GM18498 (cell line): Measurements from ENCODE around the gene SYNPO.

Experiments used
- ATAC-seq: cut with Tn5 transposase; IDR thresholded peaks from one replicate; pipeline ENCODE4 v1.9.1; 2021; ENCODE audit warnings: mild to moderate bottlenecking, moderate library complexity; ENCODE audit not compliant: unreplicated experiment

The SYNPO gene

GRCh38 chr5:150624334-150625163, 15.9 kb upstream of the SYNPO start:
- peak; percentile 40 for ATAC-seq

DNA sequence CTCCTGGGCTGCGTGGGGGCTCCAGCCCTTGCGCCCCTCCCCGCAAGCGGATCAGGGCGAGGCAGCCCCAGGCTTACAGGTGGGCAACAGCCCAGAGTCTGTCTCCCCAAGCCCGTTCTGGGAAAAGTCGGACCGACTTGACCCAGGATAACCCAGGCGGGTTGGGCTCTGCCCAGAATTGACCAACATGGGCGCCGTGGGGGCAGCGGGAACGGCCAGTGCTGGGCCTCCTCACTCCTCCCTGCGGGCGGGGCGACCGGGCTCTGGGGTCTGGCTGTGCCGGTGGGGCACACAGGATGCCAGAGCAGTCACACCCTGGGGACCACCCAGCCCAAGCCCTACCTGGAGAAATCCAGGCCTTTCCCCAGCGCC, 15.3 kb upstream of the SYNPO start:
- no peak for ATAC-seq

GRCh38 chr5:150625831-150626746, 14.4 kb upstream of the SYNPO start:
- peak; percentile 49 for ATAC-seq

DNA sequence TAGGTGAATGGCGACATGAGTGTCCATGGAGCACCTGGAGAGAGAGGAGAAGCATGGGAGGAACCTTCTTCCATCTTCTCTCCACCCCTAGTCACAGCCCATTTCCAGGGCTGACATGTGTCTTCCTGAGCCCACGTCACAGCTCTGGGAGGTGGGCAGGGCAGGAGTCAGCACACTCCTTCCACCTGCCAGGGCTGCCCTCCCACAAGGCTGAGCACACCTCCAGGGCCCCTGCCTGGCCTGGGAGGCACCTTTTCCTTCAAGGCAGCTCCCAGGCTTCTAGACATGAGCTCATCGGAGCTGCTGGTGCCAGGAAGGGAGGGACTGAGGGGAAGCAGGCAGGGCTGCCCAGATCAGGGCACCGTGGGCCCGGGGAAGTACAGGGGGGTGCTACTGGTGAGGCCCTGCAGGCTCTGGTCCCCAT, 13.6 kb upstream of the SYNPO start:
- ATAC-seq = no peak

DNA sequence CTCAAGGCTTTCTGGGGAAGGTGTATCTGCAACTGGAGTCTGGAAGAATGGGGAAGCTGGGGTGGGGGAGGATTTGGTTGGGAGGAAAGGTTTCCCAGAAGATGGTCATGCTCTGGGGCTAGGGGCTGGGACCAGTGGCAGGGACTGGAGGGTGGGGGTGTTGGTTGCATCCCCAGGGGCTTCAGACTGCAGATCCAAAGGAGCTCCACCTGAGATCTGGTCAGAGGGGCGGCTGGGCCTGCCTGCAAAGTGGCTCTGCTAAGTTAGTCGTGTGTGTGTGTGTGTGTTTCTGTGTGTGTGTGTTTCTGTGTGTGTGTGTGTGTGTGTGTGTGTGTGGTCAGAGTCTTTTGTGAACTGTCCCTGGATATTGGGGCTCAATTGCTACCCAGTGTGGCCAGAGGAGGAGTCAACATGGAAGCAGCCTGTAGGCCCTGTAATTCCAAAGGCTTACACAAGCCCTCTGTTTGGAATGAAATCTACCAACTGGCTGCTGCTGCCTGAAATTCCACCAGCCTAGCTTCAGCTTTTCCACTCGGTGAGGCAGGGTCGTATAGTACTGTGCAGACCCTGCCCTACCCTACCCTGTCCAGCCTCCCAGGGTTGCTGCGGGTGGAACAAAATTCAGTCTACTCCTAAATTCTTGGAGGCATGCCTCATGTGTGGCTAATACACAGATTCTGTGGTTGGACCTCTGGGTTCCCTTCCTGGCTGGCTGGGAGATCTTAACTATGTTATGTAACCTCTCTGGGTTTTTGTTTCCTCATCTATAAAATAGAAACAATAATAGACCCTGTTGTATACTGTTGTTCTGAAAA, 12.5 kb upstream of the SYNPO start:
- ATAC-seq = no peak

- no peak for ATAC-seq
These were observed 11.4 kb upstream of the SYNPO start for GRCh38 chr5:150628936-150629485.

- ATAC-seq = no peak
These were observed 10.4 kb upstream of the SYNPO start for GRCh38 chr5:150630016-150630415.

DNA sequence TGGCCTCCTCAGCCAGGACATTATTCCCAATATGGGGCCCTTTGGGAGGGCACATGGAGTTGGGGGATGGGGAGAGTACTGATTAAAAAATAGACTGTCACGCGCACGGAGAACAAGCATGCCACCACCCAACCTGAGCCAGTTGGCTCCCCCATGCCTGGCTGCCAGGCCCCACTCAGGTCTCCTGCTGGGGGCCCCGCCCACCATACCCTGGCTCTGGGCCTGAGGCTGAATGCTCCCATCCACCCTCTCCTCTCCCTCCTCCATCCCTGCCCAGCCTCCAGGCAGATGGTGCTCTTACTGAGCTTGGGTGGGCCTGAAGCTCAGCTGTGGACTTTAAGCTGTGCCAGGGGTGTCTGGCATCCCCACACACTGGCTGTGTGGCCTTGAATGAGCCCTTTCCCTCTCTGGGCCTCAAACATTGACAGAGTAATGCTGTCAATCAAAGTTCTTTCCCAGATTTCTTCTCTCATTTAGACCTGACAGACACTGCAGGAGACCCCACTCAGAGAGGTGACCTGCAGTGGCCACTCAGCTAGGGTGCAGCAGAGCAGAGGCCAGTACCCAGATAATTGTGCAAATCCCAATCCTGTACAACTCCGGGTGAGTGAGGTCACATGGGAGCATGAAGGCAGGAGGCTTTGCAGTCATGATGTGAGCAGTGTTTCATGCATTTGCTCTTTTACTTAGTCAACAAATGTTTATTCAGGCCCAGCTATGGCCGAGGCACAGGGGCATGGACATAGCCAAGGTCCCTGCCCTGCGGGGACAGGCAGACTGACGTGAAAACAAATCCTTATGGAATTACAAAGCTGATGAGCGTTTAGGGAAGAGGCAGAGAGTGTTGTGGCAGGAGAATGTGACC, 9.8 kb upstream of the SYNPO start:
- ATAC-seq = no peak

DNA sequence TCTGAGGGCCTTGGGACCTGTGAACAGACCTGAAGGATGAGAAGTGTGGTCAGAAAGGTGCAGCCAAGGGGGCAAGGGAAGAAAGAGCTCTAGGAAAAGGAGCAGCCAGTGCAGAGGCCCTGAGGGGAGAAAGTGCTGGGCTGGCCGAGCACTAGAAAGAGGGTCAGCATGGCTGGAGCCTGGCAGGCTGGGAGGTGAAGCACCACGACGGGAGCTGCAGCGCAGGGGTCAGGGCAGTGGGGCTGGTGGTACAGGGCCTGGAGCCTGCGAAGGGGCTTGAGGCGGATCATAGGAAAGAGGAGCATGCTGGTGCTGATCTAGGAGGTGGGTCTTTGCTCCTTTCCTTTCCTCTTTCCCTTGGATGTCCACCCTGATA, 9.1 kb upstream of the SYNPO start:
- no peak for ATAC-seq

DNA sequence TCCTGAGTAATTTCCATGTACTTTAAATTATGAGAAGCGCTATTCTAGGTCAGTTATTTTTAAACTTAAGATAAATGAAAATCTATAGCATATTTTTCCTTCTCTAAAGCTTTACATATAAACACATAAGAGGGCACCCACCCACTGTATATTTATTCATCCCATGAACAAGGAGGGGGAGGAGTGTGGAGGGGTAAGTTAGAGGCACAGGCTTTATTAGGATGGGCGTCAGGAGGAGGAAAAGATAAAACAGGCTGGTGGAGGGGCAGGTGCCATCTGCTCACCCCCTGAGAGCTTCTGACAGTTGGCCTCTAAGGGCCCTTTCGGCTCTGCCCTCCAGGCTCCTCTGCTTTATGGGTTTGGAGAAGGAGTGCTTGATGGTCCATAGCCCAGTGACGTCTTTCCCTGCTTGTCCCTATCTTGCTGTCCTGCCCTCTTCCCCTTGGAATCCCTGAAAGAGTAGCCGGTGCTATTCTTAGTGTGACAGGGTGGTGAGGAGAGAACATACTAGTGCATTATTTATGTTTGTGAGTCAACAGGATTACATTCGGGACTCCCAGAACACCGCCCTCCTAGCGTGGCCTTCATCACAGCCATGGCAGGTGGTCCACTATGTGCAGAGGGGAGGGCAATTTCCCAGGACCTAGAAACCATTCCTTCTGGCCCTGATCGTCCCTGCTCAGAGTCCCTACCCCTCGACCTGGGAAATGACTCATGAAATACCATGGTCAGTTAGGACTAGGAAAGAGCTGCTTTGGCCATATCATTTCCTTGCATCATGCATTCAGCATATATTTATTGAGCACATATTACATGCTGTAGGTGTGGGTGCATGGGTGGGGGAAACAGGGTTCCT, 7.9 kb upstream of the SYNPO start:
- ATAC-seq = no peak

GRCh38 chr5:150633429-150633828, 7.0 kb upstream of the SYNPO start:
- no peak for ATAC-seq

DNA sequence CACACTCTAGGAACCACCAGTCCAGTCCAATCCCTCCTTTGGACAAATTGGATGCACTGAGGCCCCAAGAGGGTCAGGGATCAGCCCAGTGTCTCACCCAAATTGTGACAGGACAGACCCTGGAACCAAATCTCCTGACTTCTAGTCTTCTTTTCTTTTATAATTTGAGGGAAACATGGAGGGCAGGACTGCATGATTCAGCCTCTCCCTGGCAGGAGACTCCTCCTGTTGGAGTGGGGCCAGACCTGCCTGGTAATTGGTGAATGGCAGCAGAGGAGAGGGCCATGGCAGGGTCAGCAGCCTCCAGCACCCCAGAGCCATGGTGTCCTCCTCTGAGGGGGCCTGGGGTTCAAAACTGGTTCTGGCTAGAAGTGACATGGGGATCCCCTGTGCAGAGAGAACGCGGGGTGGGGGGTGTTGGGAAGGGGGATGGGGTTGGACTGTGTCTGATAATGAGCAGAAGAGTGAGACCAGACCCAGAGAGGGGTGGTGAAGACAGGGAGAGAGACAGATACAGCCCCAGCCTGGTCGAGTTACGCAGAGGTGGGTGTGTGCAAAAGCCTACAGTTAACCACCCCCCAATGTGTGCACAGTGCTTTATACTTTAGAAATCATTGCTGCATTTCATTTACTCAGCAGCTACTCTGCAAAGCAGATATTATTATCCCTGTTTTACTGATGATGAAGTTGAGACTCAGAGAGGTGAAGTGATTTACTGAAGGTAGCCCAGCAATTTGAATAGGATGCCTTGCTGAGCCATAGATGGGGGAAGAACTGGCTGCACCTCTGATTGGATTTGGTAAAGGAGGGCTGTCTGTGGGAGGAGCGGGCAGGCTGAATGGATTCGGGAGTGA, 3.8 kb upstream of the SYNPO start:
- ATAC-seq = no peak

- no peak for ATAC-seq
These were observed 3.0 kb upstream of the SYNPO start for GRCh38 chr5:150637245-150638052.

DNA sequence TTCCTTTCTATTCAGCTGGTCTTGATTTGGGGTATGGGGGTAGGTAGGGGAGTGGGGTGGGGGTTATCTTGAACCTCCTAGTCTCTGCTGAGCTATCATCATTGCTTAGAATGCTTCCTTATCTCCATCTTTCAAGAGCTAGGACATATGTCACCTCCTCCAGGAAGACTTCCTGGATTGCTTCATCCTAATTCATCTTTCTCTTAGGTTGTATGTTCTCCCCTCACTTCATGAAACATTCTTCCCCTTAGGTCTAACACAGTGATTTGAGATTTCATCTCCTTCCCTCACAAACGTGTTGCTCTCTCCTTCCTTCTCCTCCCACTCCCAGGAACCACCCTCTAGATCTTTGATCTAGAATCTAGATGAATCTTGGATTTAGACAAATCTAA, 2.4 kb upstream of the SYNPO start:
- no peak for ATAC-seq

DNA sequence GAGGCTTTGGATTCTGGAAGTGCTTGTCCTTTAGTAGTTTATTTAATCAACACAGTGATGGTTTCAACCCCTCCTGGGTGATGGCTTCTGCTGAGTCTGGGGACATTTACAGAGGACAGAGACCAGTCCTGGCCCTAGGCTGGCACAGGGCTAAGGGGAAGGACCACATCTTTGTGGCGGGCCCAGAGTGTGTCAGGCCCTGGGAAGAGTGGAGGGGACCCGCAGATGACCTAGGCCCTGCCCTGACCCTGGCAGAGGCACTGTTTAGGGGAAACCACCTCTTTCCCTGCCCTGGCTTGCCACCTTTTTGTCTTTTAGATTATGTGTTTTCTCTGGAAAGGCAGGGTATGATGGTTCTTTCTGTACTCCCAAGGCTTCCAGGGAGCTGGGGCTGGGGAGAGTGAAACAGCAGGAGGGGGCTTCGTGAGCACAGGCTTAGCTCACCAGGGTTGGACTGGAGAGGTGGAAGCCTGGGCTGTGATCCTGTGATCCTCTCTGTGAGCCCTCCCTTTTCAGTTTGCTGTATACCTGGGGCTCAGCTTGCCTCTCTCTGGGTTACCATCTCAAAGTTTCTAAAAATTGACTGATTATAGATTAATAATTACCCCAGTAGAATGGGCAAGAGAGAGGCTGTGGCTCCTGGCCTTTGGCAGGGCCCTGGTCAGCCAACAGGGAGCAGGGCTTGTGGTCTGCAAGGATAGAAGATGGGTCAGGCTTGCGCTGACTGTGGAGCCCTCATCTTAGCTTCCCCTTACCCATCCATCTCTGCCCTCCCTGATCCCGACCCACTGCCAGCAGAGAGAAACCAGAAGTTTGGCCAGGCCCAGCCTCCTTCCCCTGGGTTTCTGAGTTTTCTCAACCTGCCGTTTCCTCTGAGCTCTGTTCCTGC, 1.7 kb upstream of the SYNPO start:
- no peak for ATAC-seq

GRCh38 chr5:150639377-150639692, 1.1 kb upstream of the SYNPO start:
- ATAC-seq = no peak
